Small intestine (tissue), 7 donors: Measurements from ENCODE around the gene GDPD3. TPM values are rescaled to one million over a fixed set of nuclear protein-coding genes. Genes with fewer than 3 reads are reported as not detected.
A peak's percentile ranks its signal among the peaks of the same experiment; 100 is the strongest.
"Not testable (repeated sequence)": the region's sequence is repeated elsewhere in the genome, so short reads cannot be mapped to it uniquely, and the experiment has no call there.

Source experiments
- DNase-seq, 2 donors: peaks; one replicate each; pipeline versions ENCODE4 v3.0.0 to v3.0.0-alpha.2; 2013
- FAIRE-seq: peaks from 2 replicates; lab custom pipeline; 2012; peaks lifted over from hg19 to GRCh38; lab: Jason Lieb, UNC
- H3K27ac ChIP-seq, 3 donors: one replicate each; pipeline ENCODE4 v1.5.1; 2013; ENCODE audit warnings: low read length in 2 of 3, mild to moderate bottlenecking in 2 of 3, control low read depth in 1 of 3, inconsistent platforms in 1 of 3, low read depth in 1 of 3, moderate library complexity in 1 of 3
- H3K27me3 ChIP-seq, 3 donors: one replicate each; pipeline ENCODE4 v1.6.1; 2013; ENCODE audit warnings: low read length in 3 of 3, inconsistent platforms in 1 of 3; ENCODE audit not compliant: control insufficient read depth in 3 of 3, insufficient read depth in 3 of 3
- H3K36me3 ChIP-seq, 3 donors: one replicate each; pipeline ENCODE4 v1.6.1; 2013; ENCODE audit warnings: low read length in 3 of 3, inconsistent platforms in 1 of 3, low read depth in 1 of 3, mild to moderate bottlenecking in 1 of 3, moderate library complexity in 1 of 3; ENCODE audit not compliant: control insufficient read depth in 3 of 3, insufficient read depth in 2 of 3
- H3K4me1 ChIP-seq, 3 donors: one replicate each; pipeline ENCODE4 v1.6.1; 2013; ENCODE audit warnings: low read length in 2 of 3, inconsistent platforms in 1 of 3, low read depth in 1 of 3, mild to moderate bottlenecking in 1 of 3, moderate library complexity in 1 of 3; ENCODE audit not compliant: control insufficient read depth in 3 of 3, insufficient read depth in 2 of 3
- H3K4me3 ChIP-seq, 3 donors: one replicate each; pipeline ENCODE4 v1.5.1; 2013; ENCODE audit warnings: low read length in 3 of 3, control low read depth in 1 of 3, inconsistent platforms in 1 of 3, low read depth in 1 of 3, mild to moderate bottlenecking in 1 of 3, moderate library complexity in 1 of 3
- H3K9me3 ChIP-seq, 2 donors: one replicate each; pipeline ENCODE4 v1.6.1; 2013; ENCODE audit warnings: low read depth in 1 of 2, low read length in 1 of 2; ENCODE audit not compliant: control insufficient read depth in 2 of 2, insufficient read depth in 1 of 2
- WGBS, 3 donors: extraction: QIAGEN DNeasy Blood & Tissue Kit; methylation state at CpG; one replicate each; pipeline ENCODE4 v1.1.7; 2013; 5-methylcytosine and 5-hydroxymethylcytosine counted together
- polyA plus RNA-seq, 4 donors: library from polyadenylated mRNA; stranded (reverse) in 3 of 4; unstranded in 1 of 4; fragments of 200-250 nt in 3 of 4; fragments of 120-200 nt in 1 of 4; gene quantifications; one replicate each; pipeline versions ENCODE4 v1.2.1 to v1.2.3, GENCODE V29; 2013
- donor health status: healthy with polysubstance abuse.
- donor health status: control.
- donor health status: control.
- donor health status: Bipolar disorder and iron deficiency.
- donor health status: healthy.

Gene GDPD3
- polyA plus RNA-seq, 4 donors: 13.2 to 23.9 (median 19.5) TPM

DNA sequence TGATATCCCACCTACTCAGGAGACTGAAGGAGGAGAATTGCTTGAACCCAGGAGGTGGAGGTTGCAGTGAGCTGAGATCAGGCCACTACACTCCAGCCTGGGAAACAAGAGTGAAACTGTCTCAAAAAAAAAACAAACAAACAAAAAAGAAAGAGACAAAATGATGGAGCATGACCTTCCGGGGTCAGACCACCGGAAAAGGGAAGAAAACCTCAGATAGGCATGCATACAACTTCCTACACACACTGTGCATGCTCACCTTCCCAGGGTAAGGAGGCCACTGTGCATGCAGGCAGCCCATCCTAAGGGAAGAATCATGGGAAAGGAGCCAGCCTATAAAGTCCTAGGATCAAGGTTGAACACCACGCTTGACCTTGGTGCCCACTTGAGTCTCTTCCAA is 19.3 kb upstream of the GDPD3 start:
- no peak for DNase-seq
- Histone ChIP-seq H3K36me3 (no peaks in the 10 kb centered on the region), H3K27me3 (no peaks in the 10 kb centered on the region), H3K4me3 (no peak overlapping the region), H3K9me3 (no peaks in the 10 kb centered on the region), H3K27ac (no peak overlapping the region), H3K4me1 (peaks cover 0 to 2% (median 0%) of the 10 kb centered on the region in 3 donors)
- 70 to 84% (median 74%) methylated on average over 3 of the region's 3 CpGs for WGBS, 3 donors
- FAIRE-seq: no peak

DNA sequence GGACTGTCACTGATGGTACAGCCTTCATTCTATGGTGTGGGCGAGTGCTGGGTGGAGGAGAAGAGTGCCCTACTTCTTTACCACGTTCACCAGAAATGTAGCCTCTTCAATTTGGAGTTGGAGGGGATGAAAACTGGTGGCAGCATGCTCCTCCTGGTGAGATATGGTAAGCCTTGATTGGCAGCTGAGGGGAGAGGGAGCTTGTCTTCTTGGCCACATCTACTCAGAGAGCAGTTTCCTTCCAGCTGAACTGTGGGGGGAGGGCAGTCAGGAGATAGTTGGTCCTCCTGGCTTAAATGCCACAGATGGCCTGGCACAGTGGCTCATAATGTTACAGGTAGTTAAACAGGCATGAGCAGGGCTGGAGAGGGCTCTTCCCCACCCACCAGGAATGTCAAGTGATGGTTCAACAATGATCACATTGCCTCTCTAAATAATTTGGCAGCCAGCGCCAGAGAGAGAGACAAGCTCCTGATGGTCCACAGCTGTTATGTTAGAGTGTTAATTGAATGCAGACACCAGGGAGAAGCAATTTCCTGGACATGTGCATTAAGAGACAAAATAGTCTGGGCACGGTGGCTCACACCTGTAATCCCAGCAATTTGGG is 18.6 kb upstream of the GDPD3 start:
- peaks cover 0 to 2% (median 0%) of the 10 kb centered on the region in 3 donors for H3K4me1 ChIP-seq
- no peaks in the 10 kb centered on the region for H3K36me3 ChIP-seq
- WGBS, 3 donors: 71 to 95% (median 84%) methylated on average over 4 of the region's 4 CpGs
- H3K4me3 ChIP-seq: no peak overlapping the region
- no peaks in the 10 kb centered on the region for H3K27me3 ChIP-seq
- H3K27ac ChIP-seq: no peak overlapping the region
- H3K9me3 ChIP-seq: no peaks in the 10 kb centered on the region
- FAIRE-seq: no peak
- no peak for DNase-seq

DNA sequence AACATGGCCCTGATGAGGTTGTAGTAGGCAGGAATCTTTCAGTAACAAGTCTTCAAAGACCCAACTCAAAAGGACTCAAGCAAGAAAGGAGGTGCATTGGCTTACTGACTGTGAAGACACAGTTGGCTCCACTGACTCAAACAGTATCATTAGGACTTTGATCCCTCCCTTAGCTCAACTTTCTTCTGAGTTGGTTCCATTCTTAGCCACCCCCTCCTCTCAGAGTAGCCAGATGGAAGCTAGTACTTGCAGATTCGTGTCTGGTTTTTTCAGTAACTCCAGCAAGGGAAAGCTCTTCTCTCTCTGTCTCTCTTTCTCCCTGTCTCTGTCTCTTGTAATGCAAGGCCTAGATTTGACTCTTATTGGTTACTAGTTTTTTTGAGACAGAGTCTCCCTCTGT is 14.7 kb upstream of the GDPD3 start:
- WGBS, 3 donors: 36 to 72% (median 58%) methylated on average over 1 of the region's 1 CpG
- DNase-seq (peak in 1 of 2 donors; percentile 55), FAIRE-seq (no peak)
- Histone ChIP-seq H3K27me3 (no peaks in the 10 kb centered on the region), H3K4me3 (no peak overlapping the region), H3K4me1 (peaks cover 0 to 5% (median 2%) of the 10 kb centered on the region in 3 donors), H3K27ac (no peak overlapping the region), H3K36me3 (no peaks in the 10 kb centered on the region), H3K9me3 (no peaks in the 10 kb centered on the region)

DNA sequence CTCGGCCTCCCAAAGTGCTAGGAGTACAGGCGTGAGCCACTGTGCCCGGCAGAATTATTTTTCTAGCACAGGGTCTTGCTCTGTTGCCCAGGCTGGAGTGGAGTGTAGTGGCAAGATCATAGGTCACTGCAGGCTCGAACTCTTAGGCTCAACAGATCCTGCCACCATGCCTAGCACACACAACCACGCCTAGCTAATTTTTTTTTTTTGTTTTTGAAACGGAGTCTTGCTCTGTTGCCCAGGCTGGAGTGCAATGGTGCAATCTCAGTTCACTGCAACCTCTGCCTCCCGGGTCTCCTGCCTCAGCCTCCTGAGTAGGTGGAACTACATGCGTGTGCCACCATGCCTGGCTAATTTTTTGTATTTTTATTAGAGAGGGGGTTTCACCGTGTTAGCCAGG is 12.4 kb upstream of the GDPD3 start:
- Histone ChIP-seq H3K4me1 (peaks cover 0 to 21% (median 4%) of the 10 kb centered on the region in 3 donors), H3K36me3 (peaks cover 0 to 19% (median 0%) of the 10 kb centered on the region in 3 donors)
- DNase-seq, H3K27ac ChIP-seq, H3K9me3 ChIP-seq, FAIRE-seq, H3K4me3 ChIP-seq, H3K27me3 ChIP-seq: not testable (repeated sequence)
- WGBS, 3 donors: 82 to 90% (median 84%) methylated on average over 9 of the region's 9 CpGs

DNA sequence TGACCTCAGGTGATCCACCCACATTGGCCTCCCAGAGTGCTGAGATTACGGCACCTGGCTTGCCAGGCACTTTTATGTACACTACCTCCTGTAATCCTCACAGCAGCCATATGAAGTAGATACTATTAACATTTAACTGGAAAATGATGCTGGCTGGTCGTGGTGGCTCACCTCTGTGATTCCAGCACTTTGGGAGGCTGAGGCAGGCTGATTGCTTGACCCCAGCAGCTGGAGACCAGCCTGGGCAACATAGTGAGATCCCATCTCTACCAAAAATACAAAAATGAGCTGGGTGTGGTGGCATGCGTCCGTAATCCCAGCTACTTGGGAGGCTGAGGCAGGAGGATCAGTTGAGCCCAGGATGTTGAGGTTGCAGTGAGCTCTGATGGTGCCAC is 11.6 kb upstream of the GDPD3 start:
- Histone ChIP-seq H3K36me3 (peaks cover 0 to 26% (median 0%) of the 10 kb centered on the region in 3 donors), H3K27ac (no peak overlapping the region), H3K4me3 (no peak overlapping the region), H3K9me3 (no peaks in the 10 kb centered on the region), H3K27me3 (no peaks in the 10 kb centered on the region), H3K4me1 (peaks cover 0 to 27% (median 4%) of the 10 kb centered on the region in 3 donors)
- FAIRE-seq (no peak), DNase-seq (no peak)
- 79 to 88% (median 86%) methylated on average over 4 of the region's 4 CpGs for WGBS, 3 donors

DNA sequence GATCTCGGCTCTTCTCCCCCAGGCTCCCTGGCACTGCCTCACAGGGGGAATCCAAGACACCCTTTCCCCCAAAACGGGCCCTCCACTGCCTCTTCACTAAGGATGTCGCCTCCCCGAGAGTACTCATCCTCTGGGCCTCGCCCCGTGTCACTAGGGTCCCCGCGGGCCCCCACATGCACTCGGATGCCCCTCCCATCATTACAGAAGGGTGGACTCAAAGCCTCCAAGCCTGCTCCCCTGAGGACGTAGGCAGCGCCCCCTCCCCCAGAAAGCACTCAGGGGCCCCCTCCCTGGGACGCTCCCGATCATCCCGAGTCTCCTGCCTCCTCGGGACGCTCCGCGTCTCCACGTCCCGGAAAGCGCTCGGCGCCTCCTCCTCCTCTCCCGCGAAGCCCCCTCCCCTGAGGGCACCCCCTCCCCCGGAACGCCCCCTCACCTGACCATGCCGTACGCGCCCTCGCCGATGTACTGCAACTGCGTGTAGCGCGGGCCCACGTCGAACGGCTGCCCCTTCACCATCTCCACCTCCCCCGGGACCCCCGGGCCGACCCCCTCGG is 9.3 kb upstream of the GDPD3 start:
- peaks cover 0 to 49% (median 4%) of the 10 kb centered on the region in 3 donors for H3K36me3 ChIP-seq
- peak overlapping the region; percentile 88 to 97 (median 90) for H3K4me3 ChIP-seq
- WGBS, 3 donors: 1% methylated on average over 26 to 42 of the region's 42 CpGs
- H3K9me3 ChIP-seq: no peaks in the 10 kb centered on the region
- H3K27ac ChIP-seq: peak overlapping the region; percentile 93 to 99 (median 96)
- peaks cover 0 to 48% (median 5%) of the 10 kb centered on the region in 3 donors for H3K4me1 ChIP-seq
- H3K27me3 ChIP-seq: no peaks in the 10 kb centered on the region
- DNase-seq (peak; percentile 23 to 68), FAIRE-seq (no peak)

DNA sequence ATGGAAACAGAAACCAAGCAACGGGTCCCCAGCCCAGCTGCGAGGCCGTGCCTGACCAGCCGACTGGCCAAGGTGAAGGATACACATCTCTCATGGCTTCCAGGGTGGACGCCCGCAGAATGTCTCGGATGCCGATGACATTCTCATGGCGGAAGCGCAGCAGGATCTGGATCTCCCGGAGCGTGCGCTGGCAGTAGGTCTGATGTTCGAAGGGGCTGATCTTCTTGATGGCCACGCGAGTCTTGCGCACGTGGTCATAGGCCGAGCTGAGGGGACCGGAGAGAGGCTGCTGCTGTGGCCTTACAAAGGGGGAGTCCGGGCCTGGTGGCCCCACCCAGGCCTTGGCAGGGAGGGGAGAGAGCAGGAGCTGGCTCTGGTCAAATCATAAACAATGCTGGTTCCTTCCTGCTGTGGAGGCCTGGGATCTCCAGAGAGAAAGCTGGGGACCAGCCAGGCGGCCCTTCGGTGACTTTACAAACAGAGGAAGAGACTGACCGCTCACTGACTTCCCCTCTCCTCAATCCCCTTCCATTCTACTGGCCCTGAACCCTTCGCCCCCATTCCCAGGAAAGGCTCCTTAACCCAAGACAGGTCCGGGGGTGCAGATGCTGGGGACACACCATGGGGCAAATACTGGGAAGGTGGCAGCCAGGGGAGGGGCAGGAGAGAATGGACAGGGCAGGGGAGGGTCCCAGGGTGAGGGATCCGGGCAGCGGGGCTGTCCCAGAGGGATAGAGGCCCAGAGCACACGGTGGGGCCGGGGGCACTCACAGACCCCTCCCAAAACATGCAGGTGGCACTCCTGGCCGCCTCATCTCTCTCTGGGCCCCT is 8.6 kb upstream of the GDPD3 start:
- H3K27me3 ChIP-seq: no peaks in the 10 kb centered on the region
- peaks cover 0 to 56% (median 9%) of the 10 kb centered on the region in 3 donors for H3K4me1 ChIP-seq
- peak; percentile 36 to 67 for DNase-seq
- no peaks in the 10 kb centered on the region for H3K9me3 ChIP-seq
- 43 to 70% (median 63%) methylated on average over 27 to 31 of the region's 31 CpGs for WGBS, 3 donors
- H3K27ac ChIP-seq: peak overlapping the region; percentile 93 to 99 (median 96)
- no peak for FAIRE-seq
- peaks cover 0 to 56% (median 5%) of the 10 kb centered on the region in 3 donors for H3K36me3 ChIP-seq
- H3K4me3 ChIP-seq: peak overlapping the region; percentile 88 to 97 (median 90)

DNA sequence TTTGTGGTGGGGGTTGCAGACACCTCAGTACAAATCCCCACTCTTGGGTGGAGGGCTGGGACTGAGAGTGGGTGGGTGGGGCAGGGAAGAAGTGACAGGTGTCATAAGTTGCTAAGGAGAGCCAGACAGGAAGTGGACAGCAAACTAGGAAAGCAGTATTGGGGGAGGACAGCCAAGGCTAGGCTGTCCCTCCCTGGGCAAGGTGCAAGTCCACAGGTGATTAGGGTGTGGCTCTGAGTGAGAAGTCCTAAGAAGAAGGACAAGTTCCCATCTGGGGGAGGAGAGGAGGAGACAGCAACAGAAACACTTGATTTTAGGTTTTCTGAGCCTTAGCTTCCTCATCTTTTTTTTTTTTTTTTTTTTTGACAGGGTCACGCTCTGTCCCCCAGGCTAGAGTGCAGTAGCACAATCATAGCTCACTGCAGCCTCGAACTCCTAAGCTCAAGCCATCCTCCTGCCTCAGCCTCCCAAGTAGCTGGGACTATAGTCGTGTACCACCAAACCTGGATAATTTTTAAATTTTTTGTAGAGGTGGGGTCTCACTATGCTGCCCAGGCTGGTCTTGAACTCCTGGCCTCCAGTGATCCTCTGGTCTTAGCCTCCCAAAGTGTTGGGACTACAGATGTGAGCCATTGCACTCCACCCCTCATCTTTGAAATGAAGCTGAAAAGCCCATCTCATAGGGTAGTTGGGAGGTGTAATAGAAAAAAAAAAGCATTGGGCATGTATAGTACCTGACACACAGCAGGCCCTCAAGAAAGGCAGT is 7.2 kb upstream of the GDPD3 start:
- Histone ChIP-seq H3K36me3 (peaks cover 6 to 69% (median 9%) of the 10 kb centered on the region in 3 donors), H3K4me1 (peaks cover 0 to 70% (median 12%) of the 10 kb centered on the region in 3 donors), H3K9me3 (no peaks in the 10 kb centered on the region), H3K4me3 (no peak overlapping the region), H3K27me3 (no peaks in the 10 kb centered on the region), H3K27ac (peak overlapping the region; percentile 93 to 99 (median 96))
- FAIRE-seq (no peak), DNase-seq (peak; percentile 94 to 99)
- WGBS, 3 donors: 31 to 58% (median 34%) methylated on average over 2 to 3 of the region's 3 CpGs
